IMR-90 (cell line): Measurements from ENCODE around the gene OPRL1. TPM values are rescaled to one million over a fixed set of nuclear protein-coding genes. Genes with fewer than 3 reads are reported as not detected.

Experiments used
- ATAC-seq: fragments of 200-7000 bp; cut with Tn5 transposase; 2 replicates; pipeline ENCODE4 v1.9.1; 2020; ENCODE audit warnings: low read depth, mild to moderate bottlenecking, moderate library complexity
- BruUV-seq: library from RNA; stranded (reverse); fragments of 400-500 nt; replicated peaks from 2 replicates; lab custom pipeline; 2021; lab: Mats Ljungman, UMichigan
- CTCF ChIA-PET: fragments of 300-600 bp; formaldehyde crosslinking; extraction: SDS; loops from one replicate; lab custom pipeline; 2021; ENCODE audit warnings: antibody characterized with exemption; lab: Yijun Ruan, JAX
- POLR2A ChIA-PET: fragments of 300-600 bp; sonication (Branson Sonifier 250); formaldehyde crosslinking; loops from one replicate; lab custom pipeline; 2022; ENCODE audit warnings: antibody characterized with exemption; ENCODE audit not compliant: unreplicated experiment; lab: Charles Lee
- DNase-seq: peaks from one replicate; pipeline ENCODE4 v3.0.0; 2013
- H2AFZ ChIP-seq: replicated peaks from 2 replicates; pipeline ENCODE3; 2013; ENCODE audit warnings: low read length, mild to moderate bottlenecking; ENCODE audit not compliant: poor library complexity
- H2AK5ac ChIP-seq: 2 replicates; pipeline ENCODE4 v1.6.1; 2013; ENCODE audit warnings: low read depth, low read length, inconsistent platforms
- H2AK9ac ChIP-seq: replicated peaks from 2 replicates; pipeline ENCODE3; 2013; ENCODE audit warnings: mild to moderate bottlenecking, low read depth, low read length, moderate library complexity; ENCODE audit not compliant: poor library complexity
- H2BK120ac ChIP-seq: 2 replicates; pipeline ENCODE4 v1.6.1; 2013; ENCODE audit warnings: low read depth, low read length, inconsistent platforms
- H2BK15ac ChIP-seq: 3 replicates; pipeline ENCODE4 v1.6.1; 2013; ENCODE audit warnings: low read depth, low read length, inconsistent platforms
- H2BK20ac ChIP-seq: 2 replicates; pipeline ENCODE4 v1.6.1; 2013; ENCODE audit warnings: low read depth, mild to moderate bottlenecking, inconsistent platforms, low read length, moderate library complexity
- H2BK5ac ChIP-seq: 2 replicates; pipeline ENCODE4 v1.6.1; 2013; ENCODE audit warnings: mild to moderate bottlenecking, low read depth, low read length, inconsistent platforms; ENCODE audit not compliant: poor library complexity, severe bottlenecking
- H3K14ac ChIP-seq: replicated peaks from 2 replicates; pipeline ENCODE4 v1.6.1; 2013; ENCODE audit warnings: low read depth, low read length, inconsistent platforms
- H3K18ac ChIP-seq: 2 replicates; pipeline ENCODE4 v1.6.1; 2013; ENCODE audit warnings: low read depth, low read length, control low read depth
- H3K23ac ChIP-seq: 2 replicates; pipeline ENCODE4 v1.6.1; 2013; ENCODE audit warnings: low read depth, low read length, inconsistent platforms
- H3K27ac ChIP-seq: 2 replicates; pipeline ENCODE4 v1.5.1; 2013; ENCODE audit warnings: mild to moderate bottlenecking, control low read depth, low read length; ENCODE audit not compliant: insufficient read depth
- H3K27me3 ChIP-seq: 2 replicates; pipeline ENCODE4 v1.6.1; 2013; ENCODE audit warnings: low read length; ENCODE audit not compliant: control insufficient read depth, insufficient read depth
- H3K36me3 ChIP-seq: 2 replicates; pipeline ENCODE4 v1.6.1; 2013; ENCODE audit warnings: low read length, mixed read lengths; ENCODE audit not compliant: control insufficient read depth, insufficient read depth
- H3K4ac ChIP-seq: 2 replicates; pipeline ENCODE4 v1.6.1; 2013; ENCODE audit warnings: low read depth, low read length, inconsistent platforms
- H3K4me1 ChIP-seq: 2 replicates; pipeline ENCODE4 v1.6.1; 2013; ENCODE audit warnings: low read length, mixed read lengths; ENCODE audit not compliant: control insufficient read depth, insufficient read depth
- H3K4me2 ChIP-seq: 2 replicates; pipeline ENCODE4 v1.6.1; 2013; ENCODE audit warnings: low read depth, mild to moderate bottlenecking, control low read depth, low read length, moderate library complexity
- H3K4me3 ChIP-seq: 2 replicates; pipeline ENCODE4 v1.5.1; 2013; ENCODE audit warnings: low read depth, mild to moderate bottlenecking, control low read depth, low read length, moderate library complexity; ENCODE audit not compliant: insufficient read depth
- H3K56ac ChIP-seq: 2 replicates; pipeline ENCODE4 v1.6.1; 2013; ENCODE audit warnings: low read length, inconsistent platforms; ENCODE audit not compliant: insufficient read depth; ENCODE audit errors: extremely low read depth
- H3K79me1 ChIP-seq, 2 experiments: 2 replicates each; pipeline ENCODE4 v1.6.1; 2013; ENCODE audit warnings: low read length in 2 of 2, inconsistent platforms in 1 of 2, low read depth in 1 of 2
- H3K9ac ChIP-seq: 2 replicates; pipeline ENCODE4 v1.6.1; 2013; ENCODE audit warnings: low read depth, low read length, control low read depth
- H3K9me1 ChIP-seq: 2 replicates; pipeline ENCODE4 v1.6.1; 2013; ENCODE audit warnings: low read length, inconsistent platforms; ENCODE audit not compliant: insufficient read depth
- H3K9me3 ChIP-seq: 2 replicates; pipeline ENCODE4 v1.6.1; 2013; ENCODE audit warnings: low read length; ENCODE audit not compliant: control insufficient read depth, insufficient read depth
- H4K20me1 ChIP-seq: 2 replicates; pipeline ENCODE4 v1.6.1; 2013; ENCODE audit warnings: low read length, inconsistent platforms; ENCODE audit not compliant: insufficient read depth
- H4K5ac ChIP-seq: 2 replicates; pipeline ENCODE4 v1.6.1; 2013; ENCODE audit warnings: mild to moderate bottlenecking, low read depth, low read length, control low read depth
- H4K8ac ChIP-seq, 2 experiments: 2 replicates each; pipeline ENCODE4 v1.6.1; 2013; ENCODE audit warnings: low read depth in 2 of 2, low read length in 2 of 2, control low read depth in 1 of 2, inconsistent platforms in 1 of 2
- H4K91ac ChIP-seq: 2 replicates; pipeline ENCODE4 v1.6.1; 2013; ENCODE audit warnings: low read depth, low read length, inconsistent platforms; ENCODE audit not compliant: insufficient read depth
- BHLHE40 ChIP-seq: fragments of 150-350 bp; IDR thresholded peaks from 2 replicates; pipeline ENCODE4 v1.6.1; 2016; ENCODE audit warnings: mild to moderate bottlenecking, low read depth, low read length
- CEBPB ChIP-seq: IDR thresholded peaks from 2 replicates; pipeline ENCODE4 v1.6.1; 2012; ENCODE audit warnings: low read depth, low read length, improper control_type of control experiment
- CTCF ChIP-seq: conservative IDR thresholded peaks from 2 replicates; pipeline ENCODE4 v1.5.1; 2012; ENCODE audit warnings: mild to moderate bottlenecking, low read depth, low read length, improper control_type of control experiment
- ELK1 ChIP-seq: fragments of 150-350 bp; IDR thresholded peaks from 2 replicates; pipeline ENCODE4 v1.6.1; 2016; ENCODE audit warnings: low read depth, mild to moderate bottlenecking, low read length, moderate library complexity, borderline replicate concordance
- FOS ChIP-seq: fragments of 150-350 bp; IDR thresholded peaks from 2 replicates; pipeline ENCODE4 v1.6.1; 2016; ENCODE audit warnings: low read depth, low read length
- MAZ ChIP-seq: IDR thresholded peaks from 2 replicates; pipeline ENCODE4 v1.6.1; 2012; ENCODE audit warnings: low read depth, mild to moderate bottlenecking, low read length, improper control_type of control experiment, moderate library complexity, borderline replicate concordance
- MXI1 ChIP-seq: IDR thresholded peaks from 2 replicates; pipeline ENCODE4 v1.6.1; 2012; ENCODE audit warnings: low read depth, mild to moderate bottlenecking, low read length, moderate library complexity, borderline replicate concordance
- RAD21 ChIP-seq: IDR thresholded peaks from 2 replicates; pipeline ENCODE4 v1.6.1; 2012; ENCODE audit warnings: low read length, improper control_type of control experiment
- RCOR1 ChIP-seq: IDR thresholded peaks from 2 replicates; pipeline ENCODE4 v1.6.1; 2012; ENCODE audit warnings: mild to moderate bottlenecking, low read length, improper control_type of control experiment; ENCODE audit not compliant: insufficient replicate concordance
- WGBS, 2 experiments: methylation state at CpG; one replicate each; pipeline versions ENCODE4 v1.1.5 to v1.1.7; 2013; ENCODE audit warnings: missing lambda C conversion rate in 2 of 2; ENCODE audit not compliant: insufficient read length in 1 of 2; ENCODE audit errors: extremely low coverage in 2 of 2; 5-methylcytosine and 5-hydroxymethylcytosine counted together
- dilution Hi-C: fragments of 300-500 bp; cut with HindIII; formaldehyde crosslinking; loops from one replicate; pipeline ENCODE4 v1.14.3; 2018; ENCODE audit warnings: low sequenced_read_pairs; ENCODE audit not compliant: unreplicated experiment
- in situ Hi-C: fragments of 300-500 bp; cut with MboI; formaldehyde crosslinking; loops from 3 replicates; pipeline ENCODE4 v1.14.3; 2019; ENCODE audit warnings: low sequenced_read_pairs, inconsistent platforms, mixed read lengths
- intact Hi-C: fragments of 100-400 bp; cut with micrococcal nuclease; formaldehyde crosslinking; loops from 2 replicates; pipeline ENCODE4 v1.10.0; 2022
- polyA plus RNA-seq, 3 experiments: library from polyadenylated mRNA; depleted of rRNA; stranded (reverse); fragments of >200 nt; gene quantifications; 2 replicates each; pipeline ENCODE4 v1.2.3, GENCODE V29; 2012; ENCODE audit warnings: low replicate concordance in 1 of 3
- total RNA-seq: library from RNA; depleted of rRNA; stranded (reverse); fragments of >200 nt; gene quantifications from 2 replicates; pipeline ENCODE4 v1.2.3, GENCODE V29; 2012
- TF ChIP-seq, protein P1 (sequence below): fragments of 150-350 bp; IDR thresholded peaks from 2 replicates; pipeline ENCODE4 v1.6.1; 2017; ENCODE audit warnings: mild to moderate bottlenecking, antibody characterized with exemption, low read length, low read depth

The OPRL1 gene
- total and polyA plus RNA-seq, 2 of the 4 experiments (the other 2 are of a cell fraction): 0.36 to 1.2 TPM

DNA sequence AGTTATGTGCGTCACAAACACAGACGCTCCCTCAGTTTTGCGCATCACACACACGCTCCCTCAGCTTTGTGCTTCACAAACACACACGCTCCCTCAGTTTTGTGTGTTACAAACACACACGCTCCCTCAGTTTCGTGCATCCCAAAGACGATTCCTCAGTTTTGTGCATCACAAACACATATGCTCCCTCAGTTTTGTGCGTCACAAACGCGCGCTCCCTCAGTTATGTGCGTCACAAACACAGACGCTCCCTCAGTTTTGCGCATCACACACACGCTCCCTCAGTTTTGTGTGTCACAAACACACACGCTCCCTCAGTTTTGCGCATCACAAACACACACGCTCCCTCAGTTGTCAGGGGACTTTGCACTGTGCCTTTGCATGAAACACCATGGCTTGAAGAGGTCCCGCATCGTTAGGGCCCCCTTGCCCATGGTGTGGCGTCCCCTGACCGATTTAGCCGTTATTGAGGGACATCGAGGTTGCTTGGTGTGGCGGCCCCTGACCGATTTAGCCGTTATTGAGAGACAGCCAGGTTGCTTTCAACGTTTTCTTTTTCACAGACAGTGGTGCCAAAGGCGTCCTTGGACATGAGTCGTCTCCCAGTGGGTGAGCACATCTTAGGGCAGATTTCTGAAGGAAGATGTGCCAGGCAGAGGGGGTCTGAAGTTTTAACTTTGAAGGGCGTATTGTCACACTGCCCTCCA is 56.3 kb downstream of the OPRL1 start:
- dilution Hi-C loops: no loop called here
- POLR2A ChIA-PET: no interaction called here
- no TSS peak for BruUV-seq

More for the DNA sequence above, 56.3 kb downstream of the OPRL1 start:
- Histone ChIP-seq H3K4me3 (no peak overlapping the region), H3K27me3 (peaks cover 20% of the 10 kb centered on the region), H3K9me3 (no peaks in the 10 kb centered on the region), H3K9me1 (no peaks in the 10 kb centered on the region), H3K27ac (no peak overlapping the region), H4K8ac (no peak overlapping the region), H3K18ac (no peak overlapping the region), H3K23ac (no peak overlapping the region), H2AK9ac (no peak overlapping the region), H3K56ac (no peak overlapping the region), H2BK20ac (no peak overlapping the region), H4K91ac (no peak overlapping the region), H3K9ac (no peak overlapping the region), H2BK5ac (no peak overlapping the region), H2BK120ac (no peak overlapping the region), H3K14ac (no peak overlapping the region), H2BK15ac (no peak overlapping the region), H2AK5ac (no peak overlapping the region), H4K5ac (no peak overlapping the region), H3K36me3 (no peaks in the 10 kb centered on the region), H2AFZ (no peak overlapping the region), H3K4me2 (no peak overlapping the region), H4K20me1 (no peaks in the 10 kb centered on the region), H3K4ac (no peak overlapping the region), H3K79me1 (no peaks in the 10 kb centered on the region), H3K4me1 (no peaks in the 10 kb centered on the region)
- no peak for TF ChIP-seq RAD21
- TF ChIP-seq CEBPB: no peak
- TF ChIP-seq FOS: no peak
- no peak for TF ChIP-seq MXI1
- no peak for TF ChIP-seq MAZ
- TF ChIP-seq ELK1: no peak
- TF ChIP-seq, protein P1, sequence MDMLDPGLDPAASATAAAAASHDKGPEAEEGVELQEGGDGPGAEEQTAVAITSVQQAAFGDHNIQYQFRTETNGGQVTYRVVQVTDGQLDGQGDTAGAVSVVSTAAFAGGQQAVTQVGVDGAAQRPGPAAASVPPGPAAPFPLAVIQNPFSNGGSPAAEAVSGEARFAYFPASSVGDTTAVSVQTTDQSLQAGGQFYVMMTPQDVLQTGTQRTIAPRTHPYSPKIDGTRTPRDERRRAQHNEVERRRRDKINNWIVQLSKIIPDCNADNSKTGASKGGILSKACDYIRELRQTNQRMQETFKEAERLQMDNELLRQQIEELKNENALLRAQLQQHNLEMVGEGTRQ: no peak
- no peak for TF ChIP-seq BHLHE40
- TF ChIP-seq CTCF: no peak
- TF ChIP-seq RCOR1: no peak
- in situ Hi-C loops (no loop called here), intact Hi-C loops (no loop called here)
- 74% methylated on average over 26 of the region's 32 CpGs; no CpG with 5 or more reads in 1 of the 2 experiments for WGBS, 2 experiments
- DNase-seq (no peak), ATAC-seq (no peak)
- CTCF ChIA-PET: no interaction called here
